NOMO-1 treated with dmso at 0.1 percent for 144 hours (cell line): Measurements from ENCODE around the gene CCDC88A.
"Not testable (repeated sequence)": the region's sequence is repeated elsewhere in the genome, so short reads cannot be mapped to it uniquely, and the experiment has no call there.

Experiments used
- DNase-seq: peaks from one replicate; lab custom pipeline; 2025; ENCODE audit not compliant: unreplicated experiment; lab: John Stamatoyannopoulos, UW

CCDC88A gene

GRCh38 chr2:55391155-55391554 is 28.5 kb downstream of the CCDC88A start:
- no peak for DNase-seq

GRCh38 chr2:55385516-55385915 is 34.1 kb downstream of the CCDC88A start:
- DNase-seq: not testable (repeated sequence)

- DNase-seq: no peak
Observed at GRCh38 chr2:55384786-55385185, 34.9 kb downstream of the CCDC88A start.

GRCh38 chr2:55371376-55371775 is 48.3 kb downstream of the CCDC88A start:
- DNase-seq: no peak

GRCh38 chr2:55370208-55370607 is 49.4 kb downstream of the CCDC88A start:
- DNase-seq: no peak

- peak; percentile 68 for DNase-seq
Observed at GRCh38 chr2:55365303-55365702, 54.4 kb downstream of the CCDC88A start.

GRCh38 chr2:55364189-55365055 is 55.2 kb downstream of the CCDC88A start:
- DNase-seq: peak; percentile 26

- no peak for DNase-seq
Observed at GRCh38 chr2:55363636-55364035, 56.0 kb downstream of the CCDC88A start.

GRCh38 chr2:55361465-55362189 is 58.0 kb downstream of the CCDC88A start:
- DNase-seq: no peak

GRCh38 chr2:55358451-55358850 is 61.2 kb downstream of the CCDC88A start:
- DNase-seq: no peak

GRCh38 chr2:55357927-55358326 is 61.7 kb downstream of the CCDC88A start:
- no peak for DNase-seq

- no peak for DNase-seq
Observed at GRCh38 chr2:55357164-55357563, 62.5 kb downstream of the CCDC88A start.

- not testable (repeated sequence) for DNase-seq
Observed at GRCh38 chr2:55356136-55356535, 63.5 kb downstream of the CCDC88A start.

GRCh38 chr2:55355451-55355850 is 64.2 kb downstream of the CCDC88A start:
- DNase-seq: no peak

GRCh38 chr2:55351672-55352071 is 68.0 kb downstream of the CCDC88A start:
- DNase-seq: no peak

- DNase-seq: no peak
Observed at GRCh38 chr2:55345064-55345463, 74.6 kb downstream of the CCDC88A start.

GRCh38 chr2:55338268-55338667 is 81.4 kb downstream of the CCDC88A start:
- no peak for DNase-seq

- DNase-seq: no peak
Observed at GRCh38 chr2:55334728-55335127, 84.9 kb downstream of the CCDC88A start.

- no peak for DNase-seq
Observed at GRCh38 chr2:55330541-55331297, 88.9 kb downstream of the CCDC88A start.

- no peak for DNase-seq
Observed at GRCh38 chr2:55327470-55328230, 92.0 kb downstream of the CCDC88A start.

- no peak for DNase-seq
Observed at GRCh38 chr2:55314985-55315384, 104.7 kb downstream of the CCDC88A start.
